PC-3 (cell line): ENCODE data around the gene GATA2. TPM values are rescaled to one million over a fixed set of nuclear protein-coding genes. Genes with fewer than 3 reads are reported as not detected.

Experiments
- ATAC-seq: fragments of 200-7000 bp; cut with Tn5 transposase; 2 replicates; pipeline ENCODE4 v1.9.1; 2020; ENCODE audit warnings: mild to moderate bottlenecking, moderate library complexity
- BruUV-seq: library from RNA; stranded (reverse); fragments of 400-500 nt; replicated peaks from 2 replicates; lab custom pipeline; 2021; lab: Mats Ljungman, UMichigan
- CTCF ChIA-PET: fragments of 300-600 bp; sonication (Branson Sonifier 250); formaldehyde crosslinking; loops from one replicate; lab custom pipeline; 2022; ENCODE audit warnings: antibody characterized with exemption; lab: Charles Lee
- POLR2A ChIA-PET: fragments of 300-600 bp; sonication (Branson Sonifier 250); formaldehyde crosslinking; loops from one replicate; lab custom pipeline; 2022; ENCODE audit warnings: antibody characterized with exemption; ENCODE audit not compliant: unreplicated experiment; lab: Charles Lee
- DNase-seq: peaks from one replicate; pipeline ENCODE4 v3.0.0-alpha.2; 2015
- H2AFZ ChIP-seq: fragments of 300-600 bp; sonication (generic); 2 replicates; pipeline ENCODE4 v1.6.0; 2016; ENCODE audit warnings: antibody characterized with exemption, low read length
- H3F3A ChIP-seq: fragments of 300-600 bp; sonication (generic); one replicate; pipeline ENCODE4 v1.6.0; 2017; ENCODE audit warnings: antibody characterized with exemption, low read length, control low read depth, mild to moderate bottlenecking; ENCODE audit not compliant: unreplicated experiment
- H3K27ac ChIP-seq: fragments of 300-600 bp; sonication (generic); 2 replicates; pipeline ENCODE4 v1.5.1; 2016; ENCODE audit warnings: mild to moderate bottlenecking, low read length
- H3K27me3 ChIP-seq: fragments of 300-600 bp; sonication (generic); 2 replicates; pipeline ENCODE4 v1.6.1; 2016; ENCODE audit warnings: low read length, mixed read lengths
- H3K36me3 ChIP-seq: fragments of 300-600 bp; sonication (generic); 2 replicates; pipeline ENCODE4 v1.6.1; 2016; ENCODE audit warnings: low read depth, mixed run types, low read length, mixed read lengths
- H3K4me1 ChIP-seq: fragments of 300-600 bp; sonication (generic); 2 replicates; pipeline ENCODE4 v1.5.1; 2016; ENCODE audit warnings: low read length; ENCODE audit not compliant: insufficient read depth
- H3K4me2 ChIP-seq: fragments of 300-600 bp; sonication (generic); 2 replicates; pipeline ENCODE4 v1.6.0; 2016; ENCODE audit warnings: low read length
- H3K4me3 ChIP-seq: fragments of 300-600 bp; sonication (generic); 2 replicates; pipeline ENCODE4 v1.5.1; 2016; ENCODE audit warnings: mild to moderate bottlenecking, low read length, mixed read lengths
- H3K79me2 ChIP-seq: fragments of 300-600 bp; sonication (generic); 2 replicates; pipeline ENCODE4 v1.6.1; 2017; ENCODE audit warnings: low read length, mixed read lengths
- H3K9ac ChIP-seq: fragments of 300-600 bp; sonication (generic); 2 replicates; pipeline ENCODE4 v1.6.0; 2016; ENCODE audit warnings: mild to moderate bottlenecking, low read length
- H3K9me2 ChIP-seq: fragments of 300-600 bp; sonication (generic); replicated peaks from 2 replicates; pipeline ENCODE4 v1.6.1; 2016; ENCODE audit warnings: mixed run types, low read length, mixed read lengths
- H3K9me3 ChIP-seq: fragments of 300-600 bp; sonication (generic); 2 replicates; pipeline ENCODE4 v1.6.1; 2016; ENCODE audit warnings: low read length, mixed read lengths
- H4K20me1 ChIP-seq: fragments of 300-600 bp; sonication (generic); 2 replicates; pipeline ENCODE4 v1.6.1; 2016; ENCODE audit warnings: low read length, mixed read lengths
- CTCF ChIP-seq: fragments of 300-600 bp; sonication (generic); conservative IDR thresholded peaks from 2 replicates; pipeline ENCODE4 v1.5.1; 2017; ENCODE audit warnings: antibody characterized with exemption, low read depth, mild to moderate bottlenecking, low read length
- EZH2 ChIP-seq: fragments of 300-600 bp; sonication (generic); IDR thresholded peaks from one replicate; pipeline ENCODE4 v1.6.1; 2017; ENCODE audit warnings: antibody characterized with exemption, mild to moderate bottlenecking, low read length; ENCODE audit not compliant: unreplicated experiment
- EZH2phosphoT487 ChIP-seq: fragments of 300-600 bp; sonication (generic); IDR thresholded peaks from 2 replicates; pipeline ENCODE4 v1.6.1; 2018; ENCODE audit warnings: mild to moderate bottlenecking, antibody characterized with exemption, low read length, borderline replicate concordance
- intact Hi-C: fragments of 100-400 bp; cut with micrococcal nuclease; formaldehyde crosslinking; loops from 2 replicates; pipeline ENCODE4 v1.9.0; 2023
- total RNA-seq: library from RNA; depleted of rRNA; stranded (reverse); fragments of >200 nt; gene quantifications from 2 replicates; pipeline ENCODE4 v1.2.3, GENCODE V29; 2014

Gene GATA2
- total RNA-seq, 1 experiment from 2014 or later = 32.4 TPM

GRCh38 chr3:128485282-128486204 lies 7.5 kb downstream of the GATA2 start:
- Histone ChIP-seq H3F3A (peaks cover 6% of the 10 kb centered on the region), H3K4me2 (peak overlapping the region; percentile 92), H2AFZ (no peak overlapping the region), H3K79me2 (peaks cover 78% of the 10 kb centered on the region), H3K9me2 (no peaks in the 10 kb centered on the region), H4K20me1 (no peaks in the 10 kb centered on the region; the same call in 1 of the 2 replicates), H3K27me3 (no peaks in the 10 kb centered on the region), H3K4me3 (peak overlapping the region; percentile 93), H3K9ac (0 out of 2 replicates have a peak overlapping the region, but pooled peaks have one; percentile 14), H3K9me3 (no peaks in the 10 kb centered on the region), H3K4me1 (peaks cover 43% of the 10 kb centered on the region), H3K36me3 (peaks cover 4% of the 10 kb centered on the region; the same call in 1 of the 2 replicates), H3K27ac (peak overlapping the region; percentile 84; the same call in 1 of the 2 replicates)
- ChIA-PET POLR2A (no interaction called here), CTCF (no interaction called here)
- BruUV-seq = no TSS peak
- TF ChIP-seq EZH2 (no peak), EZH2phosphoT487 (no peak), CTCF (no peak)
- DNase-seq (no peak), ATAC-seq (no peak)
- intact Hi-C loops = no loop called here

- POLR2A ChIA-PET = interaction anchor here (0.6 kb wide), 2 partner anchors 317 to 894 kb away, joined by 5 to 14 read pairs; partner anchors contain the start of gene TPRA1
These were observed 8.4 kb downstream of the GATA2 start for GRCh38 chr3:128484404-128485281.

More at GRCh38 chr3:128484404-128485281, 8.4 kb downstream of the GATA2 start:
- Histone ChIP-seq H3K4me2 (peak overlapping the region; percentile 92), H3K9me3 (no peaks in the 10 kb centered on the region), H3K4me3 (peak overlapping the region; percentile 93), H4K20me1 (no peaks in the 10 kb centered on the region; the same call in 1 of the 2 replicates), H3K27me3 (no peaks in the 10 kb centered on the region), H3K9ac (peak overlapping the region; percentile 60; the same call in 1 of the 2 replicates), H2AFZ (no peak overlapping the region), H3F3A (peaks cover 6% of the 10 kb centered on the region), H3K27ac (peak overlapping the region; percentile 84), H3K4me1 (peaks cover 43% of the 10 kb centered on the region), H3K79me2 (peaks cover 70% of the 10 kb centered on the region), H3K36me3 (peaks cover 12% of the 10 kb centered on the region; the same call in 1 of the 2 replicates), H3K9me2 (no peaks in the 10 kb centered on the region)
- TF ChIP-seq EZH2phosphoT487 = no peak
- TF ChIP-seq CTCF = no peak
- TF ChIP-seq EZH2 = no peak
- intact Hi-C loops = no loop called here
- no TSS peak for BruUV-seq
- no peak for ATAC-seq
- CTCF ChIA-PET = interaction anchor here (0.7 kb wide), 1 partner anchor 124 kb away, joined by 3 read pairs; no protein-coding TSS in a partner anchor
- no peak for DNase-seq
